Tibial nerve (tissue), 4 donors: Measurements from ENCODE around the gene PLCB2. TPM values are rescaled to one million over a fixed set of nuclear protein-coding genes. Genes with fewer than 3 reads are reported as not detected.

ENCODE experiments used
- DNase-seq, 2 donors: peaks; one replicate each; pipeline ENCODE4 v3.0.0-alpha.2; 2019; ENCODE audit warnings: low spot score in 2 of 2
- H3K27ac ChIP-seq, 4 donors: fragments of 200-600 bp; sonication (generic) in 3 of 4; one replicate each; pipeline ENCODE4 v1.5.1; 2017 to 2019; ENCODE audit warnings: mild to moderate bottlenecking in 1 of 4
- H3K27me3 ChIP-seq, 2 donors: fragments of 200-600 bp; sonication (generic) in 1 of 2; one replicate each; pipeline versions ENCODE4 v1.5.1 to v1.6.0; 2017 to 2019
- H3K36me3 ChIP-seq, 3 donors: fragments of 200-600 bp; sonication (generic); one replicate each; pipeline ENCODE4 v1.5.1; 2018 to 2019
- H3K4me1 ChIP-seq, 4 donors: fragments of 200-600 bp; sonication (generic) in 3 of 4; one replicate each; pipeline ENCODE4 v1.5.1; 2017 to 2019
- H3K4me3 ChIP-seq, 4 donors: fragments of 200-600 bp; sonication (generic) in 3 of 4; one replicate each; pipeline ENCODE4 v1.5.1; 2017 to 2019; ENCODE audit warnings: mild to moderate bottlenecking in 1 of 4, moderate library complexity in 1 of 4
- H3K9me3 ChIP-seq, 4 donors: fragments of 200-600 bp; sonication (generic) in 3 of 4; one replicate each; pipeline ENCODE4 v1.5.1; 2017 to 2019
- CTCF ChIP-seq, 5 experiments: fragments of 200-600 bp in 3 of 5; fragments of 450-650 bp in 2 of 5; sonication (generic) in 3 of 5; IDR thresholded peaks; one replicate each; pipeline ENCODE4 v1.5.1; 2016 to 2019; ENCODE audit warnings: antibody characterized with exemption in 5 of 5, mild to moderate bottlenecking in 3 of 5, moderate library complexity in 2 of 5
- EP300 ChIP-seq, 2 donors: sonication (generic); formaldehyde crosslinking; IDR thresholded peaks; one replicate each; pipeline ENCODE4 v1.6.1; 2017; ENCODE audit warnings: antibody characterized with exemption in 2 of 2, mild to moderate bottlenecking in 1 of 2
- POLR2A ChIP-seq, 2 donors: fragments of 450-650 bp; IDR thresholded peaks; one replicate each; pipeline ENCODE4 v1.6.1; 2017; ENCODE audit warnings: antibody characterized with exemption in 2 of 2, mild to moderate bottlenecking in 2 of 2, moderate library complexity in 2 of 2
- WGBS, 2 donors: methylation state at CpG; one replicate each; pipeline ENCODE4 v1.1.5; 2018; 5-methylcytosine and 5-hydroxymethylcytosine counted together
- total RNA-seq, 4 donors: library from RNA; depleted of rRNA; stranded (reverse); fragments of >200 nt; gene quantifications; one replicate each; pipeline ENCODE4 v1.1.0, GENCODE V29; 2016

Gene PLCB2
- total RNA-seq, 4 donors from 2014 or later = 14.9 to 42.3 (median 17.0) TPM

DNA sequence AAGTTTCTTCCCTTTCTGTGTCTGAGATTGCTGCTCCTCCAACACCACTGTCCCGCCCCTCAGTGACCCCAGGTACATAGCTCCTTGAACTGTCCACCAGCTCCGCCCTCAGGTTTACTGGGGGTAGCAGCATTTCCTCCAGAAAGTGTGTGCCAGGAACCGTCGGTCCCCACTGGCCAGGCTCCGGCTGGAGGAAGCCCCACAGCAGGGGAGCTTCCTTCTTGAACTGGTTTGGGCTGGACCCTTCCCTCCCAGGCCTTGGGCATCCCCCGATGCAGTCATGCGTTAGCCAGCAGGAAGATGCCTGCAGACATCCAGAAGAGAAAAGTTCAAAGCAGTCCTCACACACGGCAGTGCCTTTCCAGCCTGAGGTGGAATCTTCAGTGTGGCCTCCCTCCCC lies 49.2 kb downstream of the PLCB2 start:
- Histone ChIP-seq H3K9me3 (no peaks in the 10 kb centered on the region), H3K4me3 (no peak overlapping the region), H3K4me1 (peaks cover 0 to 3% (median 2%) of the 10 kb centered on the region in 4 donors), H3K27ac (no peak overlapping the region), H3K36me3 (no peaks in the 10 kb centered on the region), H3K27me3 (peaks cover 0 to 27% of the 10 kb centered on the region in 2 donors)
- TF ChIP-seq EP300 (IDR thresholded peaks at IDR 0.05) = no peak
- no peak for TF ChIP-seq CTCF (IDR thresholded peaks at IDR 0.05)
- TF ChIP-seq POLR2A (IDR thresholded peaks at IDR 0.05) = no peak
- DNase-seq = no peak
- 50 to 58% methylated on average over 8 of the region's 8 CpGs for WGBS, 2 donors

- H3K4me3 ChIP-seq = no peak overlapping the region
- no peak for TF ChIP-seq POLR2A (IDR thresholded peaks at IDR 0.05)
- TF ChIP-seq EP300 (IDR thresholded peaks at IDR 0.05) = no peak
- no peak for TF ChIP-seq CTCF (IDR thresholded peaks at IDR 0.05)
- no peaks in the 10 kb centered on the region for H3K36me3 ChIP-seq
- no peak overlapping the region for H3K27ac ChIP-seq
- H3K9me3 ChIP-seq = no peaks in the 10 kb centered on the region
- peaks cover 0 to 10% (median 9%) of the 10 kb centered on the region in 4 donors for H3K4me1 ChIP-seq
- no peak for DNase-seq
- 72 to 81% methylated on average over 9 of the region's 9 CpGs for WGBS, 2 donors
- peaks cover 0 to 34% of the 10 kb centered on the region in 2 donors for H3K27me3 ChIP-seq
Measured at GRCh38 chr15:40257656-40258450, 49.9 kb downstream of the PLCB2 start.

DNA sequence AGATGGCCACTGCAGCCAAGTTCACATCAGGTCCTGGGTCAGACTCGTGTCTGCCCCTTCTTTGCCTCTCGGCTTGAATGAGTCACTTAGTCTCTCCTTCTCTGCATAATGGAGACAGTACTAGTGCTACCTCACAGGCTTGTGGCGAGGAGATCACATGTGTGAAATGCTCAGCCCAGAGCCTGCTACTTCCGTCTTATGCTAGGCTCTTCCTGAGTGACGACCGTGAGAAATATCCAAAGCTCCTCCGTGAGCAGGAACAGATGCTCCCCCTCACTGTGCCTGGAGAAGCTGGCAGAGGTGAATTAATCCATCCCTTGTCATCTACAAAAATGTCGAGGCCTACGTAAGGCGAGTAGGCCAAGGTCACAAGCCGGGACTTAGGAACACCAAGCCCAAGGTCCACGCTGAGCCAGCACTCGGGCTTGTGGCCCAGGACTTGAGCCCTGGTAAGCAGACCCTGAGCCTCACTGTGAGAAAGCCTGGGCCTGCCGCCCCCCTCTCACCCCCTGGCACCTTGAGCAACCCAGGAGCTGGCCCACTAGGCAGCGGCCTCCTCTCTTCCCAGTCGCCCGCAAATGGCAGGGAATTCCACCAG lies 51.0 kb downstream of the PLCB2 start:
- WGBS, 2 donors = 90 to 92% methylated on average over 11 to 17 of the region's 17 CpGs
- DNase-seq = no peak
- H3K9me3 ChIP-seq = no peaks in the 10 kb centered on the region
- H3K27ac ChIP-seq = no peak overlapping the region
- H3K36me3 ChIP-seq = no peaks in the 10 kb centered on the region
- H3K4me1 ChIP-seq = peaks cover 0 to 18% (median 14%) of the 10 kb centered on the region in 4 donors
- H3K27me3 ChIP-seq = peaks cover 0 to 41% of the 10 kb centered on the region in 2 donors
- TF ChIP-seq EP300 (IDR thresholded peaks at IDR 0.05) (no peak), CTCF (IDR thresholded peaks at IDR 0.05) (no peak), POLR2A (IDR thresholded peaks at IDR 0.05) (no peak)
- H3K4me3 ChIP-seq = no peak overlapping the region

DNA sequence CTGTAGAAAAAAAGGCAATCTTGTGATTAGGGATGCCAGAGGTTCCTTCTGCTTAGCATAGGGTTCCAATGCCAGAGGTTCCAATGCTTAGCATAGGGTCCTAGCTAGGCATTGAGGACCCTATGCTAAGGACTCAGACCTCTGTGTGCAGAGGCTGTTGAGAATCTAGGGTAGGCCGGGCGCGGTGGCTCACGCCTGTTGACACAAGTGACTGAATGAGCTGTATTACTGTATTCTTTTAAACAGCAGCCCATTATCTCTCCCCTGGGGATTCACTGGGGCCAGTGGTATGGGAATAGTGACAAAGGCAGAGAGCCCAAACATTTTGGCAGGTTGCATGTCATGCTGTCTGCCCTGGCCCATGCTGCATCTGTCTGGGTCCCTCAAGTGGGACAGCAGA lies 52.7 kb downstream of the PLCB2 start:
- 87 to 96% methylated on average over 4 of the region's 4 CpGs for WGBS, 2 donors
- no peak for DNase-seq

More for the DNA sequence above, 52.7 kb downstream of the PLCB2 start:
- no peak overlapping the region for H3K27ac ChIP-seq
- H3K27me3 ChIP-seq = peaks cover 0 to 41% of the 10 kb centered on the region in 2 donors
- peaks cover 0 to 18% (median 14%) of the 10 kb centered on the region in 4 donors for H3K4me1 ChIP-seq
- no peaks in the 10 kb centered on the region for H3K9me3 ChIP-seq
- no peak for TF ChIP-seq CTCF (IDR thresholded peaks at IDR 0.05)
- TF ChIP-seq POLR2A (IDR thresholded peaks at IDR 0.05) = no peak
- no peak for TF ChIP-seq EP300 (IDR thresholded peaks at IDR 0.05)
- H3K4me3 ChIP-seq = no peak overlapping the region
- no peaks in the 10 kb centered on the region for H3K36me3 ChIP-seq
